HCT116 (cell line): Measurements from ENCODE around the gene EFCAB8. TPM values are rescaled to one million over a fixed set of nuclear protein-coding genes. Genes with fewer than 3 reads are reported as not detected.

Experiments
- ATAC-seq: fragments of 200-7000 bp; cut with Tn5 transposase; 2 replicates; pipeline ENCODE4 v1.9.1; 2020; ENCODE audit warnings: mild to moderate bottlenecking, moderate library complexity
- BruUV-seq: library from RNA; stranded (reverse); fragments of 400-500 nt; replicated peaks from 2 replicates; lab custom pipeline; 2021; lab: Mats Ljungman, UMichigan
- CTCF ChIA-PET: fragments of 300-600 bp; sonication (Branson Sonifier 250); formaldehyde crosslinking; loops from one replicate; lab custom pipeline; 2021; ENCODE audit warnings: antibody characterized with exemption; lab: Charles Lee
- POLR2A ChIA-PET: fragments of 300-600, 350-600 bp; sonication (Branson Sonifier 250); formaldehyde crosslinking; loops from one replicate; lab custom pipeline; 2021; ENCODE audit warnings: antibody characterized with exemption; lab: Charles Lee
- RAD21 ChIA-PET, 2 experiments: fragments of 300-600 bp; sonication (Branson Sonifier 250); formaldehyde crosslinking; loops; one replicate each; lab custom pipeline; 2023; ENCODE audit warnings: low total read pairs in 2 of 2; ENCODE audit not compliant: uncharacterized antibody in 2 of 2, unreplicated experiment in 2 of 2, low non-redundant PET in 1 of 2; lab: Charles Lee
- DNase-seq: peaks from one replicate; pipeline ENCODE4 v3.0.0-alpha.2; 2010; ENCODE audit warnings: low read depth, low spot score
- H2AFZ ChIP-seq: fragments of 200-600 bp; shearing (Covaris generic), sonication (generic); 2 replicates; pipeline ENCODE4 v1.6.1; 2017; ENCODE audit warnings: low read depth, mixed run types, mixed read lengths, antibody characterized with exemption, low read length; ENCODE audit not compliant: poor library complexity, severe bottlenecking
- H3K27ac ChIP-seq: 2 replicates; pipeline ENCODE4 v1.5.1; 2012; ENCODE audit warnings: low read depth, low read length
- H3K27me3 ChIP-seq: fragments of 200-600 bp; sonication (generic); 2 replicates; pipeline ENCODE4 v1.6.1; 2016; ENCODE audit warnings: mixed run types, low read length, mixed read lengths; ENCODE audit not compliant: insufficient read depth
- H3K36me3 ChIP-seq, 2 experiments: fragments of 200-500 bp in 1 of 2; fragments of 200-600 bp in 1 of 2; sonication (Bioruptor generic) in 1 of 2; sonication (generic) in 1 of 2; 2 replicates each; pipeline versions ENCODE4 v1.5.1 to v1.6.1; 2014 to 2016; ENCODE audit warnings: low read length in 2 of 2, inconsistent platforms in 1 of 2, mixed read lengths in 1 of 2, mixed run types in 1 of 2; ENCODE audit not compliant: insufficient read depth in 2 of 2, control insufficient read depth in 1 of 2
- H3K4me1 ChIP-seq, 2 experiments: fragments of 200-600 bp in 1 of 2; sonication (generic) in 1 of 2; 2 replicates each; pipeline versions ENCODE4 v1.5.1 to v1.6.1; 2012 to 2017; ENCODE audit warnings: low read length in 2 of 2, inconsistent platforms in 1 of 2, mild to moderate bottlenecking in 1 of 2, mixed read lengths in 1 of 2, mixed run types in 1 of 2, moderate library complexity in 1 of 2; ENCODE audit not compliant: insufficient read depth in 2 of 2, control insufficient read depth in 1 of 2
- H3K4me2 ChIP-seq: fragments of 200-600 bp; sonication (generic); 2 replicates; pipeline ENCODE4 v1.6.1; 2017; ENCODE audit warnings: mixed run types, low read length, mixed read lengths
- H3K4me3 ChIP-seq, 2 experiments: fragments of 200-600 bp in 1 of 2; sonication (generic) in 1 of 2; replicated peaks in 1 of 2; 2 replicates each; pipeline ENCODE4 v1.5.1; 2011 to 2016; ENCODE audit warnings: low read length in 2 of 2, control low read depth in 1 of 2, low read depth in 1 of 2, mild to moderate bottlenecking in 1 of 2, mixed read lengths in 1 of 2, mixed run types in 1 of 2
- H3K79me2 ChIP-seq: fragments of 200-600 bp; sonication (generic); 2 replicates; pipeline ENCODE4 v1.6.1; 2017; ENCODE audit warnings: mild to moderate bottlenecking, mixed run types, low read length, moderate library complexity, mixed read lengths; ENCODE audit not compliant: insufficient read depth
- H3K9ac ChIP-seq: fragments of 200-600 bp; sonication (generic); 2 replicates; pipeline ENCODE4 v1.6.1; 2016; ENCODE audit warnings: low read length, mixed read lengths
- H3K9me2 ChIP-seq: fragments of 200-600 bp; sonication (generic), shearing (Covaris generic); 2 replicates; pipeline ENCODE4 v1.6.1; 2017; ENCODE audit warnings: mixed run types, mild to moderate bottlenecking, moderate library complexity; ENCODE audit not compliant: insufficient read depth
- H3K9me3 ChIP-seq, 2 experiments: fragments of 200-500 bp in 1 of 2; fragments of 200-600 bp in 1 of 2; sonication (Bioruptor generic) in 1 of 2; sonication (generic) in 1 of 2; 2 replicates each; pipeline ENCODE4 v1.6.1; 2014 to 2017; ENCODE audit warnings: low read length in 2 of 2, mixed read lengths in 2 of 2, inconsistent platforms in 1 of 2, low read depth in 1 of 2, mild to moderate bottlenecking in 1 of 2, mixed run types in 1 of 2, moderate library complexity in 1 of 2; ENCODE audit not compliant: control insufficient read depth in 1 of 2, insufficient read depth in 1 of 2
- H4K20me1 ChIP-seq: fragments of 200-600 bp; sonication (generic), shearing (Covaris generic); 2 replicates; pipeline ENCODE4 v1.6.1; 2017; ENCODE audit warnings: mixed run types, mild to moderate bottlenecking, moderate library complexity; ENCODE audit not compliant: insufficient read depth
- CEBPB ChIP-seq: IDR thresholded peaks from 2 replicates; pipeline ENCODE4 v1.6.1; 2012; ENCODE audit warnings: low read depth
- EGR1 ChIP-seq: IDR thresholded peaks from 2 replicates; pipeline ENCODE4 v1.6.1; 2012; ENCODE audit warnings: low read depth
- EZH2phosphoT487 ChIP-seq: fragments of 200-600 bp; IDR thresholded peaks from 2 replicates; pipeline ENCODE4 v1.6.1; 2018; ENCODE audit warnings: antibody characterized with exemption, borderline replicate concordance
- MAX ChIP-seq: IDR thresholded peaks from 2 replicates; pipeline ENCODE4 v1.6.1; 2012
- POLR2AphosphoS5 ChIP-seq: IDR thresholded peaks from 2 replicates; pipeline ENCODE4 v1.6.1; 2011; ENCODE audit warnings: mild to moderate bottlenecking, low read depth, low read length, moderate library complexity
- SIN3A ChIP-seq: IDR thresholded peaks from 2 replicates; pipeline ENCODE4 v1.6.1; 2012; ENCODE audit warnings: low read depth
- SRF ChIP-seq: IDR thresholded peaks from 2 replicates; pipeline ENCODE4 v1.6.1; 2012; ENCODE audit warnings: low read depth
- intact Hi-C: fragments of 100-400 bp; cut with micrococcal nuclease; formaldehyde crosslinking; loops from 2 replicates; pipeline ENCODE4 v1.10.0; 2022
- total RNA-seq: library from RNA; stranded (reverse); gene quantifications from one replicate; pipeline ENCODE4 v1.2.1, GENCODE V29; 2021; ENCODE audit not compliant: unreplicated experiment
- TF ChIP-seq, protein P1 (sequence below), 3 experiments: fragments of 200-600 bp in 1 of 3; sonication (generic) in 1 of 3; IDR thresholded peaks in 2 of 3; conservative IDR thresholded peaks in 1 of 3; 2 replicates each; pipeline ENCODE4 v1.5.1; 2012 to 2017; ENCODE audit warnings: low read depth in 2 of 3, low read length in 2 of 3, antibody characterized with exemption in 1 of 3, borderline replicate concordance in 1 of 3, control low read depth in 1 of 3, mild to moderate bottlenecking in 1 of 3, mixed read lengths in 1 of 3, mixed run types in 1 of 3, moderate library complexity in 1 of 3; ENCODE audit not compliant: insufficient read depth in 1 of 3

The EFCAB8 gene
- total RNA-seq, 1 experiment from 2014 or later: 0.42 TPM

DNA sequence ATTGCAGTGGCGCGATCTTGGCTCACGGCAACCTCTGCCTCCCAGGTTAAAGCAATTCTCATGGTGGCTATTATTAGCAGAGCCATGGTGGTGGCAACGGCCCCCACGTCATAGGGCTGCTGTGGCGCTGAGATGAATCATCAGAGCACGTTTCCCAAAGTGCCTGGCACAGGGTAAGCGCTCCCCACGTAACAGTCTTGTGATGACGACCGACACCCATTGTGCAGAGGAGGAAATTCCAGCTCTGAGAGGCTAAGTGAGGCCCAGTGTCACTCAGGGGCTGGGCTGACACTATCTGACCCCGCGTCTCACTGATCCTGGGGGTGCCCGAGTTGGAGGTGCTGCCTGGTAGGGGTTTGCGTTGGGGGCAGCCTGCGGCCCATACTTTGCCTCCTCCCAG, 129.3 kb downstream of the EFCAB8 start:
- no peaks in the 10 kb centered on the region for H3K79me2 ChIP-seq
- intact Hi-C loops: no loop called here
- CTCF ChIA-PET: no interaction called here
- no TSS peak for BruUV-seq
- no peak for DNase-seq
- RAD21 ChIA-PET: no interaction called here
- no peak overlapping the region for H3K9ac ChIP-seq
- H2AFZ ChIP-seq: no peak overlapping the region
- no peaks in the 10 kb centered on the region for H3K36me3 ChIP-seq
- ATAC-seq: no peak
- no peak overlapping the region for H3K27ac ChIP-seq
- peaks cover 0 to 5% of the 10 kb centered on the region in 2 experiments; a peak in 1 of 4 replicates for H3K4me1 ChIP-seq
- H3K9me3 ChIP-seq: no peaks in the 10 kb centered on the region
- TF ChIP-seq MAX (no peak), EZH2phosphoT487 (no peak), SIN3A (no peak), EGR1 (no peak), POLR2AphosphoS5 (no peak), CEBPB (no peak), SRF (no peak)
- TF ChIP-seq, protein P1, sequence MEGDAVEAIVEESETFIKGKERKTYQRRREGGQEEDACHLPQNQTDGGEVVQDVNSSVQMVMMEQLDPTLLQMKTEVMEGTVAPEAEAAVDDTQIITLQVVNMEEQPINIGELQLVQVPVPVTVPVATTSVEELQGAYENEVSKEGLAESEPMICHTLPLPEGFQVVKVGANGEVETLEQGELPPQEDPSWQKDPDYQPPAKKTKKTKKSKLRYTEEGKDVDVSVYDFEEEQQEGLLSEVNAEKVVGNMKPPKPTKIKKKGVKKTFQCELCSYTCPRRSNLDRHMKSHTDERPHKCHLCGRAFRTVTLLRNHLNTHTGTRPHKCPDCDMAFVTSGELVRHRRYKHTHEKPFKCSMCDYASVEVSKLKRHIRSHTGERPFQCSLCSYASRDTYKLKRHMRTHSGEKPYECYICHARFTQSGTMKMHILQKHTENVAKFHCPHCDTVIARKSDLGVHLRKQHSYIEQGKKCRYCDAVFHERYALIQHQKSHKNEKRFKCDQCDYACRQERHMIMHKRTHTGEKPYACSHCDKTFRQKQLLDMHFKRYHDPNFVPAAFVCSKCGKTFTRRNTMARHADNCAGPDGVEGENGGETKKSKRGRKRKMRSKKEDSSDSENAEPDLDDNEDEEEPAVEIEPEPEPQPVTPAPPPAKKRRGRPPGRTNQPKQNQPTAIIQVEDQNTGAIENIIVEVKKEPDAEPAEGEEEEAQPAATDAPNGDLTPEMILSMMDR (IDR thresholded peaks at IDR 0.05 in 2 of 3, conservative IDR thresholded peaks at IDR 0.05 in 1 of 3; ENCODE audit: borderline replicate concordance in 1 of 3, insufficient read depth in 1 of 3, low read depth in 2 of 3, low read length in 2 of 3): no peak
- H3K4me3 ChIP-seq: no peak overlapping the region
- H3K27me3 ChIP-seq: no peaks in the 10 kb centered on the region
- H4K20me1 ChIP-seq: no peaks in the 10 kb centered on the region
- H3K4me2 ChIP-seq: no peak overlapping the region
- no peaks in the 10 kb centered on the region for H3K9me2 ChIP-seq
- POLR2A ChIA-PET: no interaction called here
